Measurements from ENCODE around the gene ARHGEF9. TPM values are rescaled to one million over a fixed set of nuclear protein-coding genes. Genes with fewer than 3 reads are reported as not detected.

ARHGEF9 gene
- total RNA-seq, result 20.2 and 21.1 TPM in 2 replicates

GRCh38 chrX:63784902-63785707 lies at the start of gene ARHGEF9:
ARHGEF9 (minus strand) TSS chrX:63785214; CDS start chrX:63785145, 69 bp downstream.

Data from aortic smooth muscle cell (primary cell).